GM12801 (cell line): ENCODE results near the gene SNX19.

Source experiments
- CTCF ChIP-seq: IDR thresholded peaks from one replicate; pipeline ENCODE4 v1.5.1; 2011; ENCODE audit warnings: control low read depth; ENCODE audit not compliant: insufficient read length; ENCODE audit errors: extremely low read depth

Gene SNX19

GRCh38 chr11:130861283-130861682, 55.0 kb downstream of the SNX19 start:
- TF ChIP-seq CTCF, result no peak

GRCh38 chr11:130859886-130860285, 56.4 kb downstream of the SNX19 start:
- TF ChIP-seq CTCF, result no peak

GRCh38 chr11:130858215-130858614, 58.1 kb downstream of the SNX19 start:
- no peak for TF ChIP-seq CTCF

- TF ChIP-seq CTCF, result no peak
Measured at GRCh38 chr11:130854483-130854882, 61.8 kb downstream of the SNX19 start.

- no peak for TF ChIP-seq CTCF
Measured at GRCh38 chr11:130852589-130852988, 63.7 kb downstream of the SNX19 start.

GRCh38 chr11:130850185-130850944, 65.9 kb downstream of the SNX19 start:
- TF ChIP-seq CTCF, result no peak

- no peak for TF ChIP-seq CTCF
Measured at GRCh38 chr11:130849215-130849568, 67.1 kb downstream of the SNX19 start.
